AG04449 (cell line): ENCODE measurements around the gene ASF1B.

Source experiments
- CTCF ChIA-PET: fragments of 350-600 bp; formaldehyde crosslinking; extraction: SDS; loops from one replicate; lab custom pipeline; 2021; ENCODE audit warnings: antibody characterized with exemption; lab: Yijun Ruan, JAX
- POLR2A ChIA-PET: fragments of 400-600, 350-600 bp; formaldehyde crosslinking; extraction: SDS; loops from one replicate; lab custom pipeline; 2020; ENCODE audit warnings: antibody characterized with exemption, inconsistent platforms; lab: Yijun Ruan, JAX
- DNase-seq: peaks from one replicate; pipeline ENCODE4 v3.0.0-alpha.2; 2010; ENCODE audit warnings: low read depth, low spot score
- H3K4me3 ChIP-seq: 2 replicates; pipeline ENCODE4 v1.5.1; 2011; ENCODE audit warnings: low read depth, mild to moderate bottlenecking, control low read depth, low read length
- TF ChIP-seq, protein P1 (sequence below): IDR thresholded peaks from one replicate; pipeline ENCODE4 v1.5.1; 2011; ENCODE audit warnings: mild to moderate bottlenecking, moderate library complexity, low read length, control low read depth, inconsistent platforms; ENCODE audit not compliant: insufficient read depth; ENCODE audit errors: missing control alignments

ASF1B gene

DNA sequence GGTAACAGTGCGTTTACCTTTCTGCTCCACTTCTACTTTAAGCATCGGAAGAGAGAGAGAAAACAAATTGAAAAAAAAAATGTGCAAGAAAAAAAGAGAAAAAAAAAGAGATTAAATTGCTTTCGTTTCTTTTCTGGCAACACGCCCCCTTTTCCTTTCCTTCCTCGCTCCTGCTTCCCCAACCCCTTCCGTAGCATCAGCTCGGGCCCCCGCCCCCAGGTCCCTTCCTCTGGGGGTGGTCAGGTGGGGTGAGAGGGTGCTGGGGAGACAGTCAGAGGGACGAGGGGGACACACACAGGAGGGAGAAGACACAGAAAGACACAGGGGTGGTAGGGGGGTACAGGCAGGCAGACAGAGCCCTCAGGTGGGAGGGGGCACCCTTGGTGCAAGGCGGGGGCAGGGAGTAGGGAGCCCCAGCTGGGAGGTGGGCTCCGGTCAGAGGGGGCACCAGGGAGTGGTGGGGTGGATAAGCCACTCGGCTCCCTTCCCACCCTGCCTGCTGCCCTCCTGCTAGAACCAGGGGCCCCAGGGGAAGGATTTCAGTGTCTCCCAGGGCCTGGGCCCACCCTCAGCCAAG, 30.7 kb upstream of the ASF1B start:
- POLR2A ChIA-PET: no interaction called here
- CTCF ChIA-PET: interaction anchor here (0.7 kb wide), 1 partner anchor 31 kb away, joined by 3 read pairs; no protein-coding TSS in a partner anchor

DNA sequence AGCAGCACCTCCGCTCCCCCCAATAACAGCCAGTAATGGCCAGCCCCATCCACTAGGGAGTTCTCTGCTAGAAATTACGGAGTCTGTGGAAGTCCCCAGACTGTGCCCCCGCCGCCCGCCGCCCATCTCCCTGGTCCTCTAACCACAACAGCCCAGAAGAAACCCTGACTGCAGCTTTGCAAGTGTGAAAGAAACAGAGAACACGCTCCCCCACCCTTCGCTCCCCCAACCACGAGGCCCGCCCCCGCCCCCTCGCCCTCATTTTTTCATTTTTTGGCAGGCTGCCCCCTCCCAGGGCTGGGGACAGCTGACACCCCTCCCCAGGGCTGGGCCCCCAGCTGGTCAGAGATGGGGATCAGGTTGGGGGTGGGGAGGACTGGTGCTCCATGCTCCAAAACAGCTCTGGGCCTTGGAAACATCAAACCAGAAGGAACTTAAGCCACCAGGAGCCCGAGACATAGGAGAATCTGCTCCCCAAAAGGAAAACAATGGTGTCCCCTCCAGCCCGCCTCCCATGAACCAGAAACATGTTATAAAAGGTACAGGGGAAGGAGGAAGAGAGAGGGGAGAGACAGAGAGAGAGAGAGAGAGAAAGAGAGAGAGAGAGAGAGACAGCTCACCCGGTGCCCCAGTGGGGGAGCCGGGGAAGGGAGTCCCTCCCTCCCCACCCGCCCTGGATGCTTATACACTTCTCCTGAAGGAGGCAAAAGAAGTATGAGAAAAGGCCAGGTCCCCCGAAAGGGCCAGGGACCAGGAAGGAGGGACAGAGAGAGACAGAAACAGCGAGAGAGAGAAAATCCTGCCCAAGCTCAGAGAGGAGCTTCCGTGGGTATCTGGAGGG, 29.8 kb upstream of the ASF1B start:
- TF ChIP-seq, protein P1, sequence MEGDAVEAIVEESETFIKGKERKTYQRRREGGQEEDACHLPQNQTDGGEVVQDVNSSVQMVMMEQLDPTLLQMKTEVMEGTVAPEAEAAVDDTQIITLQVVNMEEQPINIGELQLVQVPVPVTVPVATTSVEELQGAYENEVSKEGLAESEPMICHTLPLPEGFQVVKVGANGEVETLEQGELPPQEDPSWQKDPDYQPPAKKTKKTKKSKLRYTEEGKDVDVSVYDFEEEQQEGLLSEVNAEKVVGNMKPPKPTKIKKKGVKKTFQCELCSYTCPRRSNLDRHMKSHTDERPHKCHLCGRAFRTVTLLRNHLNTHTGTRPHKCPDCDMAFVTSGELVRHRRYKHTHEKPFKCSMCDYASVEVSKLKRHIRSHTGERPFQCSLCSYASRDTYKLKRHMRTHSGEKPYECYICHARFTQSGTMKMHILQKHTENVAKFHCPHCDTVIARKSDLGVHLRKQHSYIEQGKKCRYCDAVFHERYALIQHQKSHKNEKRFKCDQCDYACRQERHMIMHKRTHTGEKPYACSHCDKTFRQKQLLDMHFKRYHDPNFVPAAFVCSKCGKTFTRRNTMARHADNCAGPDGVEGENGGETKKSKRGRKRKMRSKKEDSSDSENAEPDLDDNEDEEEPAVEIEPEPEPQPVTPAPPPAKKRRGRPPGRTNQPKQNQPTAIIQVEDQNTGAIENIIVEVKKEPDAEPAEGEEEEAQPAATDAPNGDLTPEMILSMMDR: no peak
- CTCF ChIA-PET: interaction anchor here (0.7 to 1.3 kb wide), 2 partner anchors 32 to 182 kb away, joined by 3 to 7 read pairs; no protein-coding TSS in a partner anchor
- no peak for DNase-seq
- no peak overlapping the region for H3K4me3 ChIP-seq
- POLR2A ChIA-PET: no interaction called here

More for the DNA sequence above, 30.7 kb upstream of the ASF1B start:
- no peak overlapping the region for H3K4me3 ChIP-seq
- DNase-seq: no peak
- TF ChIP-seq, protein P1: no peak

DNA sequence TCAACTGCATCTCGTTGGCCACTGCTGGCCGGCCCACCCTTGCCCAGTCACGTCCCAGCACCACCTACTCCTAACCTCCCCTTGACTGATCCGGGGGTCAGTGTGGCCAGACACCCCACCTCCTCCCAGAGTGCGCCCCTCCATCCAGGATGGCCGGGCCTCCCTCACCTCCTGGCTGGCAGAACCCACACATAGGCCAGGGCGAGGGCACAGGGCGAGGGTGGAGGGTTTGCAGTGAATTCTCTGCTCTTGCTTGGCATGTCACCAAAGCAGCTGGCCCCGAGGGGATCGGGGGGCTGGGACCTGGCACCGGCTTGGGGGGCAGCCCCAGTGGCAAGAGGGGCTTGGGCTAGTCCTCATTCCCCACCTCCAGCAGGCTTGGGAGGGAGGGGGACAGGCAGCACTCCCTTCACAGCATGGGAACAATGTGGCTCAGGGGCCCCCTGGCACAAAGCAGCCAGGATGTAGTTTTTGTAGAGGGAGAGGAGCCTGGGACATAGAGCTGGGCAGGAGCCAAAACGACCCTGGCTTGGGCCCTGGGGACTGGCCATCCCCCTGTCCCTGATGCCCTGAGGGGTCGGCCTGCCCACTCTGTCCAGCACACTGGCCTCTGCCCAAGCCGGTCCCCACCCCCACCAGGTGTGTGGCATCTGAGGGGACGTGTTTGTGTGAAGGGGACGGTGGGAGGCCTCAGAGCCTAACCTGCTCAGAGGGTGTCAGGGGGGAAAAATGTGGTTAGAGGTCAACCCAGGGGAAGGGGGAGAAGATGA, 28.5 kb upstream of the ASF1B start:
- no peak overlapping the region for H3K4me3 ChIP-seq
- POLR2A ChIA-PET: no interaction called here
- no peak for DNase-seq
- TF ChIP-seq, protein P1: no peak
- CTCF ChIA-PET: interaction anchor here (1.3 kb wide), 1 partner anchor 183 kb away, joined by 7 read pairs; no protein-coding TSS in a partner anchor

DNA sequence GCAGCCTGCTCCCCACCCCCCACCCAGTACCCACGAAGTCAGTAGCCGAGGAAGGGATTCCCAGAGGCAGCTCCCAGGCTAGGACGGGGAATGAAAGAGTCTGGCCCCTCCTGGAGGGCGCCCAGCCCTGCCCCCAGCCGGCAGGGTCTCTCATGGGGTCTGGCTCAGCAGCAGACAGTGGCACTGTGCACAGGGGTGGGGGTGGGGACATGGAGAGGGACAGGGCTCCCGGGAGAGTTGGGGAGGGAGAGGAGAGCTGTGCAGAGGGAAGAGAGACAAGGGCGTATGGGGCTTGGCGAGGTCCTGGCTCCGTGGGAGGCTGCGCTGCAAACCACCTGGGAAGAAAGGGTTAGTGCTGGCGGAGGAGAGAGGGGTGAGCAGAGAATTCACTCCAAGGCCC, 27.7 kb upstream of the ASF1B start:
- H3K4me3 ChIP-seq: no peak overlapping the region
- TF ChIP-seq, protein P1: no peak
- DNase-seq: no peak
- CTCF ChIA-PET: no interaction called here
- POLR2A ChIA-PET: no interaction called here

DNA sequence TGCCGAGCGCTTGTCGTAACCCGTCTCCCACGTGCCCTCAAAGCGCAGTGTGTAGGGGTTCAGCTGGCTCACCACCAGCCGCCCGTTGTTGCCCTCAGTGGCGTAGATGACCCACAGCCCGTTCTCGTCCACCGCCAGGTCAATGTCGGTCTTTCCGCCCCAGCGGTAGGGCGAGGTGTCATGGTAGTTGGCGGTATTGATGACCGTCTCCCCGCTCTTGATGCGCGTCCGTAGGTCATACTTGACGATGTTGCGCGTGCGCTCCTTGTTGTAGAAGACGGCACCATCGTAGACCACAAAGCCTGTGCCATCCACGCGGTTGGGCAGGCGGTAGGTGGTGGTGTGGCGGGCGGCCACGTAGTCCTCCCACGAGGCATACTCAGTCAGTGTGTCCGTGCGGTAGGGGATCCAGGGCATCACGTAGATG, 26.5 kb upstream of the ASF1B start:
- TF ChIP-seq, protein P1: no peak
- ChIA-PET CTCF (no interaction called here), POLR2A (no interaction called here)
- DNase-seq: no peak
- no peak overlapping the region for H3K4me3 ChIP-seq
